ENCODE data around the gene RACGAP1.

Gene RACGAP1

GRCh38 chr12:49979016-49979586 lies 46.2 kb downstream of the RACGAP1 start:
- no peak overlapping the region for H2AFZ ChIP-seq (ENCODE audit: low read depth)
- H3K9ac ChIP-seq: no peak overlapping the region
- no peaks in the 10 kb centered on the region for H3K36me3 ChIP-seq (ENCODE audit: insufficient read depth)
- H3K27me3 ChIP-seq (ENCODE audit: insufficient read depth, low read depth): no peaks in the 10 kb centered on the region
- no peak overlapping the region for H3K27ac ChIP-seq
- TF ChIP-seq CTCF (conservative IDR thresholded peaks at IDR 0.05; ENCODE audit: low read depth, low read length): no peak
- H3K4me2 ChIP-seq: no peak overlapping the region
- H4K20me1 ChIP-seq (ENCODE audit: insufficient read depth): no peaks in the 10 kb centered on the region
- H3K79me2 ChIP-seq (ENCODE audit: insufficient read depth, low read depth): no peaks in the 10 kb centered on the region
- H3K4me1 ChIP-seq (ENCODE audit: low read depth, poor library complexity, severe bottlenecking): no peaks in the 10 kb centered on the region
- H3K4me3 ChIP-seq (IDR thresholded peaks at IDR 0.05; ENCODE audit: insufficient read depth, low read depth, low read length): no peak overlapping the region

GRCh38 chr12:49978125-49978524 lies 47.2 kb downstream of the RACGAP1 start:
- Histone ChIP-seq H3K4me3 (IDR thresholded peaks at IDR 0.05; ENCODE audit: insufficient read depth, low read depth, low read length) (no peak overlapping the region), H3K79me2 (ENCODE audit: insufficient read depth, low read depth) (no peaks in the 10 kb centered on the region), H4K20me1 (ENCODE audit: insufficient read depth) (no peaks in the 10 kb centered on the region), H3K9ac (no peak overlapping the region), H3K4me2 (no peak overlapping the region), H3K4me1 (ENCODE audit: low read depth, poor library complexity, severe bottlenecking) (no peaks in the 10 kb centered on the region), H3K27ac (no peak overlapping the region), H3K36me3 (ENCODE audit: insufficient read depth) (no peaks in the 10 kb centered on the region), H2AFZ (ENCODE audit: low read depth) (no peak overlapping the region), H3K27me3 (ENCODE audit: insufficient read depth, low read depth) (no peaks in the 10 kb centered on the region)
- no peak for TF ChIP-seq CTCF (conservative IDR thresholded peaks at IDR 0.05; ENCODE audit: low read depth, low read length)

GRCh38 chr12:49976557-49976956 lies 48.7 kb downstream of the RACGAP1 start:
- H3K4me3 ChIP-seq (IDR thresholded peaks at IDR 0.05; ENCODE audit: insufficient read depth, low read depth, low read length): no peak overlapping the region
- H3K79me2 ChIP-seq (ENCODE audit: insufficient read depth, low read depth): no peaks in the 10 kb centered on the region
- no peak overlapping the region for H3K27ac ChIP-seq
- H3K4me2 ChIP-seq: no peak overlapping the region
- H3K4me1 ChIP-seq (ENCODE audit: low read depth, poor library complexity, severe bottlenecking): no peaks in the 10 kb centered on the region
- no peak for TF ChIP-seq CTCF (conservative IDR thresholded peaks at IDR 0.05; ENCODE audit: low read depth, low read length)
- no peak overlapping the region for H2AFZ ChIP-seq (ENCODE audit: low read depth)
- H3K27me3 ChIP-seq (ENCODE audit: insufficient read depth, low read depth): peaks cover 12% of the 10 kb centered on the region; the same call in 1 of the 2 replicates
- H3K9ac ChIP-seq: no peak overlapping the region
- H3K36me3 ChIP-seq (ENCODE audit: insufficient read depth): no peaks in the 10 kb centered on the region
- H4K20me1 ChIP-seq (ENCODE audit: insufficient read depth): no peaks in the 10 kb centered on the region

- Histone ChIP-seq H3K9ac (no peak overlapping the region), H3K79me2 (ENCODE audit: insufficient read depth, low read depth) (no peaks in the 10 kb centered on the region), H3K4me1 (ENCODE audit: low read depth, poor library complexity, severe bottlenecking) (no peaks in the 10 kb centered on the region), H3K4me3 (IDR thresholded peaks at IDR 0.05; ENCODE audit: insufficient read depth, low read depth, low read length) (no peak overlapping the region), H3K4me2 (no peak overlapping the region), H3K27me3 (ENCODE audit: insufficient read depth, low read depth) (peaks cover 23% of the 10 kb centered on the region), H3K27ac (no peak overlapping the region), H2AFZ (ENCODE audit: low read depth) (no peak overlapping the region), H4K20me1 (ENCODE audit: insufficient read depth) (no peaks in the 10 kb centered on the region), H3K36me3 (ENCODE audit: insufficient read depth) (no peaks in the 10 kb centered on the region)
- TF ChIP-seq CTCF (conservative IDR thresholded peaks at IDR 0.05; ENCODE audit: low read depth, low read length): no peak
Measured at GRCh38 chr12:49975318-49975761, 50.0 kb downstream of the RACGAP1 start.

Data from KMS-11 (cell line).